Measurements from ENCODE around the gene LPIN1.
"Not testable (repeated sequence)": the region's sequence is repeated elsewhere in the genome, so short reads cannot be mapped to it uniquely, and the experiment has no call there.

The LPIN1 gene

GRCh38 chr2:11836647-11837219 is 90.3 kb downstream of the LPIN1 start:
- in situ Hi-C loops (cut with HindIII; ENCODE audit: low pct_ligation_motif_present, low pct_unique_long_range_greater_than_20kb, low sequenced_read_pairs): no loop called here
- no peak for DNase-seq

GRCh38 chr2:11837875-11838734 is 91.7 kb downstream of the LPIN1 start:
- no peak for DNase-seq
- in situ Hi-C loops (cut with HindIII; ENCODE audit: low pct_ligation_motif_present, low pct_unique_long_range_greater_than_20kb, low sequenced_read_pairs): no loop called here

GRCh38 chr2:11839916-11840315 is 93.5 kb downstream of the LPIN1 start:
- in situ Hi-C loops (cut with HindIII; ENCODE audit: low pct_ligation_motif_present, low pct_unique_long_range_greater_than_20kb, low sequenced_read_pairs): no loop called here
- DNase-seq: no peak

GRCh38 chr2:11842336-11842735 is 95.9 kb downstream of the LPIN1 start:
- no peak for DNase-seq
- in situ Hi-C loops (cut with HindIII; ENCODE audit: low pct_ligation_motif_present, low pct_unique_long_range_greater_than_20kb, low sequenced_read_pairs): no loop called here

GRCh38 chr2:11844798-11845197 is 98.4 kb downstream of the LPIN1 start:
- DNase-seq; in situ Hi-C loops (cut with HindIII; ENCODE audit: low pct_ligation_motif_present, low pct_unique_long_range_greater_than_20kb, low sequenced_read_pairs): not testable (repeated sequence)

GRCh38 chr2:11847935-11848334 is 101.5 kb downstream of the LPIN1 start:
- DNase-seq; in situ Hi-C loops (cut with HindIII; ENCODE audit: low pct_ligation_motif_present, low pct_unique_long_range_greater_than_20kb, low sequenced_read_pairs): not testable (repeated sequence)

- DNase-seq: no peak
- in situ Hi-C loops (cut with HindIII; ENCODE audit: low pct_ligation_motif_present, low pct_unique_long_range_greater_than_20kb, low sequenced_read_pairs): no loop called here
These were observed 103.7 kb downstream of the LPIN1 start for GRCh38 chr2:11850082-11850481.

GRCh38 chr2:11852526-11853196 is 106.2 kb downstream of the LPIN1 start:
- in situ Hi-C loops (cut with HindIII; ENCODE audit: low pct_ligation_motif_present, low pct_unique_long_range_greater_than_20kb, low sequenced_read_pairs): no loop called here
- DNase-seq: no peak

GRCh38 chr2:11853197-11853588 is 106.8 kb downstream of the LPIN1 start:
- in situ Hi-C loops (cut with HindIII; ENCODE audit: low pct_ligation_motif_present, low pct_unique_long_range_greater_than_20kb, low sequenced_read_pairs): no loop called here
- DNase-seq: no peak

- no peak for DNase-seq
- in situ Hi-C loops (cut with HindIII; ENCODE audit: low pct_ligation_motif_present, low pct_unique_long_range_greater_than_20kb, low sequenced_read_pairs): no loop called here
These were observed 108.8 kb downstream of the LPIN1 start for GRCh38 chr2:11855064-11855760.

GRCh38 chr2:11856095-11856494 is 109.7 kb downstream of the LPIN1 start:
- in situ Hi-C loops (cut with HindIII; ENCODE audit: low pct_ligation_motif_present, low pct_unique_long_range_greater_than_20kb, low sequenced_read_pairs): no loop called here
- DNase-seq: no peak

GRCh38 chr2:11858883-11859282 is 112.5 kb downstream of the LPIN1 start:
- no peak for DNase-seq
- in situ Hi-C loops (cut with HindIII; ENCODE audit: low pct_ligation_motif_present, low pct_unique_long_range_greater_than_20kb, low sequenced_read_pairs): no loop called here

GRCh38 chr2:11859975-11860374 is 113.5 kb downstream of the LPIN1 start:
- DNase-seq; in situ Hi-C loops (cut with HindIII; ENCODE audit: low pct_ligation_motif_present, low pct_unique_long_range_greater_than_20kb, low sequenced_read_pairs): not testable (repeated sequence)

GRCh38 chr2:11861044-11861443 is 114.6 kb downstream of the LPIN1 start:
- DNase-seq: no peak
- in situ Hi-C loops (cut with HindIII; ENCODE audit: low pct_ligation_motif_present, low pct_unique_long_range_greater_than_20kb, low sequenced_read_pairs): no loop called here

- in situ Hi-C loops (cut with HindIII; ENCODE audit: low pct_ligation_motif_present, low pct_unique_long_range_greater_than_20kb, low sequenced_read_pairs): no loop called here
These were observed 115.6 kb downstream of the LPIN1 start for GRCh38 chr2:11862049-11862448.

GRCh38 chr2:11863103-11863502 is 116.7 kb downstream of the LPIN1 start:
- in situ Hi-C loops (cut with HindIII; ENCODE audit: low pct_ligation_motif_present, low pct_unique_long_range_greater_than_20kb, low sequenced_read_pairs): no loop called here
- DNase-seq: no peak

More at GRCh38 chr2:11862049-11862448, 115.6 kb downstream of the LPIN1 start:
- no peak for DNase-seq

GRCh38 chr2:11863513-11864328 is 117.3 kb downstream of the LPIN1 start:
- DNase-seq: peak; percentile 71
- in situ Hi-C loops (cut with HindIII; ENCODE audit: low pct_ligation_motif_present, low pct_unique_long_range_greater_than_20kb, low sequenced_read_pairs): no loop called here

- in situ Hi-C loops (cut with HindIII; ENCODE audit: low pct_ligation_motif_present, low pct_unique_long_range_greater_than_20kb, low sequenced_read_pairs): no loop called here
- no peak for DNase-seq
These were observed 118.3 kb downstream of the LPIN1 start for GRCh38 chr2:11864724-11865123.
